Aorta (tissue), 5 donors: ENCODE results near the gene FCHSD1. TPM values are rescaled to one million over a fixed set of nuclear protein-coding genes. Genes with fewer than 3 reads are reported as not detected.

Experiments used
- ATAC-seq: fragments of 200-7000 bp; cut with Tn5 transposase; one replicate; pipeline ENCODE4 v1.9.1; 2022; ENCODE audit warnings: moderate library complexity; ENCODE audit not compliant: low FRiP score
- DNase-seq, 2 donors: peaks; one replicate each; pipeline ENCODE4 v3.0.0-alpha.2; 2020
- H3K27ac ChIP-seq, 2 donors: one replicate each; pipeline ENCODE4 v1.5.1; 2013; ENCODE audit warnings: low read length in 2 of 2, mild to moderate bottlenecking in 2 of 2, moderate library complexity in 2 of 2, control low read depth in 1 of 2, inconsistent platforms in 1 of 2, low read depth in 1 of 2
- H3K27me3 ChIP-seq, 2 donors: one replicate each; pipeline ENCODE4 v1.6.1; 2013; ENCODE audit warnings: control low read depth in 1 of 2, low read length in 1 of 2, mild to moderate bottlenecking in 1 of 2, moderate library complexity in 1 of 2; ENCODE audit not compliant: insufficient read depth in 2 of 2, control insufficient read depth in 1 of 2
- H3K36me3 ChIP-seq, 2 donors: one replicate each; pipeline ENCODE4 v1.6.1; 2013; ENCODE audit warnings: control low read depth in 1 of 2, low read length in 1 of 2, mild to moderate bottlenecking in 1 of 2; ENCODE audit not compliant: insufficient read depth in 2 of 2, control insufficient read depth in 1 of 2
- H3K4me1 ChIP-seq, 2 donors: one replicate each; pipeline ENCODE4 v1.6.1; 2013; ENCODE audit warnings: low read length in 2 of 2, control low read depth in 1 of 2, mild to moderate bottlenecking in 1 of 2, moderate library complexity in 1 of 2; ENCODE audit not compliant: insufficient read depth in 2 of 2, control insufficient read depth in 1 of 2
- H3K4me3 ChIP-seq, 2 donors: one replicate each; pipeline ENCODE4 v1.5.1; 2013; ENCODE audit warnings: low read length in 2 of 2, control low read depth in 1 of 2, mild to moderate bottlenecking in 1 of 2
- H3K9me3 ChIP-seq: one replicate; pipeline ENCODE4 v1.6.1; 2013; ENCODE audit warnings: mild to moderate bottlenecking, low read length; ENCODE audit not compliant: control insufficient read depth
- WGBS, 2 donors: extraction: QIAGEN DNeasy Blood & Tissue Kit; methylation state at CpG; one replicate each; pipeline ENCODE4 v1.1.7; 2013; 5-methylcytosine and 5-hydroxymethylcytosine counted together
- intact Hi-C, 2 donors: fragments of 100-400 bp; cut with DNase I; formaldehyde crosslinking; loops; one replicate each; pipeline versions ENCODE4 v1.14.2 to v1.15.0; 2022
- long read RNA-seq, 2 donors: library from polyadenylated mRNA; unstranded; transcript quantifications; one replicate each; pipeline ENCODE4 v2.0.0, GENCODE V29; 2020 to 2021
- polyA plus RNA-seq, 2 donors: library from polyadenylated mRNA; stranded (reverse); fragments of 200-250 nt; gene quantifications; one replicate each; pipeline ENCODE4 v1.2.3, GENCODE V29; 2013
- total RNA-seq, 2 donors: library from RNA; stranded (reverse); fragmentation: NEBNext Ultra II Directional; extraction: Animal tissue kit (Norgen Biotek cat#: 25700); gene quantifications; one replicate each; pipeline ENCODE4 v1.2.1, GENCODE V29; 2021
- donor health status: healthy with polysubstance abuse.
- donor health status: Bipolar disorder and iron deficiency.
- donor health status: DM: no; HTN: no; CAD: no.
- donor health status: DM: no; HTN: no; CAD: no.
- donor health status: DM: yes; HTN: yes; CAD: no.

The FCHSD1 gene
- total RNA-seq (10 to 100 TPM; 33.1 to 47.3 TPM), polyA plus RNA-seq (10 to 100 TPM in 1 of 2 donors, 1 to 10 TPM in 1; 9.4 to 59.7 TPM)
- long read RNA-seq, donor 1, partial matches to known transcripts: 11 of 25 reads
- long read RNA-seq, donor 1, other reads (novel, unspliced or antisense): 13 of 25 reads
- long read RNA-seq, donor 2, partial matches to known transcripts: 2 of 14 reads
- long read RNA-seq, donor 2, other reads (novel, unspliced or antisense): 10 of 14 reads

DNA sequence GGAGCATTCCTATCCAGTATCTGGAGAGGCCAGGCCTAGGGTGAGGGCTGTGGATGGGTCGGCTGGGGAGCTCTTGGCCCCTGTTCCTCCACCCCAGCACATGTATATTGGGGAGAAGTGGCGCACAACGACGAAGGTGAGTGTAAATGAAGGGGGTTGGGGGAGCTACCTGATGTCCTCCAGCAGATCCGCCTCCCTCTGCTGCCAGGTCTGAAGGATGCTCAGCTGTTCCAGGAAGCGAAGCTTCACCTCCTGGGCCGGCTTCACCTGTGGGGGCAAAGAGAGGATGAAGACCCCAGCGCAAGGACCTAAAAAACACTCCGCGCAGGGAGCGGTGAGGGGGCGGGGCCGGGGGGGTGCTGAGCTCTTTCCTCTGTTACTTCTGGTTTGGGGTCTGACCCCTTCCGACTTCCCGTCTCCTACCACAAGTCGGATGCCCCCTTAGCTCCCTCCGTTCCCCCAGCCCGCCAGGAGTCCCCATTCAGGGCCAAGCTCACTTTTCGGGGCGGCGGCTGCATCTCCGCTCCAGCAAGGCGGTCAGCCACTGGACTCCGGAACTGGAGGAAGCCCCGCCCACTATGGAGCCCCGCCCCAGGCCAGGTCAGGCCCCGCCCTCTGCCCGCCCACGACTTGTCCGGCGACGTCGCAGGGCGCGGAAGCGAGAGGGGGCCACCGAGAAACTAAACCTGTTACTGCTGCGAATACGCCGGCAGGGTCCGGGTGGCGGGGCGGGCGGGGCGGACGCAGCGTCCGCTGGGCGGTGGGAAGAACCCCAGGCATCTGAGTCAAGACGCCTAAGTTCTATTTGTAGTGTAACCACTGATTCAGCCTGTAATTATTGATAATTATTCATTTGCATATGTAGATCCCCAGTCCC, at the start of gene FCHSD1:
Gene FCHSD1, minus strand, starts transcription at position 568 of the 877 bp plus-strand sequence. Its CDS starts 50 bp downstream, at position 518.
- no peaks in the 10 kb centered on the region for H3K27me3 ChIP-seq
- no peak within 1 kb of the TSS for H3K27ac ChIP-seq
- ATAC-seq (peak; percentile 96), DNase-seq (peak; percentile 92 to 97)
- 3 to 5% methylated on average over 50 of the region's 50 CpGs for WGBS, 2 donors
- H3K4me1 ChIP-seq: no peaks in the 10 kb centered on the region
- H3K4me3 ChIP-seq: peak within 1 kb of the TSS; percentile 73 to 92
- H3K36me3 ChIP-seq: peaks cover 0 to 5% of the 10 kb centered on the region in 2 donors
- H3K9me3 ChIP-seq: no peaks in the 10 kb centered on the region
- intact Hi-C loops: no loop called here

DNA sequence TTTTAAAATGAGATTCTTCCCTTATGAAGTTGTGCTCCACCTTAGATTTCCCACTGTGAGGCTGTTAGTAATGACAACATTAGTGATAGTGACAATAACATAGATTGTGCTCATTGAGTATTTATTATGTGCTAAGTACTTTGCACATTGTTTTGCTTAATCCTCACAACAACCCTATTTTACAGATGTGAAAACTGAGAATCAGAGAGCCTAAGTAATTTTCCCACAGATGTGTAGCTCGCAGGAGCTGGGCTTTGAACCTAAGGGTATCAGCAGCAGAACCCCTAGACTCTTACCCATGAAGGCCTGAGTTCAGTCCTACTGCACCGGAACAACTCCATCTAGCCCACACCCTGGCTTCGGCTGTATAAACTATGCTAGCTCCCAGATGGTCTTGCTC, 46.4 kb upstream of the FCHSD1 start:
- WGBS, 2 donors: 92% methylated on average over 3 of the region's 3 CpGs
- no peak overlapping the region for H3K4me3 ChIP-seq
- intact Hi-C loops: loop anchor here in 1 of 2 donors (10.0 kb wide), 1 partner anchor 447 kb away; no protein-coding TSS in a partner anchor

DNA sequence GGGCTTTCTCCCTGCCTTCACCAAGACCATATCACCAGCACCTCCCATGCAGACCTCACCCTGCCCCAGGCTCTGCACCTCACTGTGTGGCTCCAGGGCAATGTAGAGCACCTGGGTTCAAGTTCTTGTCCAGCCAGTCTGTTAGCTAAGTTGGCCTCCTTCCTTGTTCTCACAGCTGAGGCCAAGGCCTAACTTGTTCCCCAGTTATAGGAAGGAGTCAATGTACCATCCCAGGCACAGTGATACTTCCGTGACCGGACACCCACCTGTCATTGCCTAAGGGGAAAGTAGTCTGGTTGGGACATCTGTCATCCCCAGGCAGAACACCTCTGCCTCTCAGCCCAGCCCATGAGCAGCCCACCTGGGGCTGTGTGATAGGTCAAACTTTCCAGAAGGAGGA, 45.2 kb upstream of the FCHSD1 start:
- H3K4me3 ChIP-seq: no peak overlapping the region
- H3K4me1 ChIP-seq: no peaks in the 10 kb centered on the region
- peaks cover 0 to 3% of the 10 kb centered on the region in 2 donors for H3K27me3 ChIP-seq
- no peak for DNase-seq
- H3K36me3 ChIP-seq: no peaks in the 10 kb centered on the region
- WGBS, 2 donors: 88 to 93% methylated on average over 2 of the region's 2 CpGs
- no peaks in the 10 kb centered on the region for H3K9me3 ChIP-seq
- H3K27ac ChIP-seq: no peak overlapping the region
- no peak for ATAC-seq
- intact Hi-C loops: loop anchor here in 1 of 2 donors (10.0 kb wide), 1 partner anchor 448 kb away; no protein-coding TSS in a partner anchor

More for the DNA sequence above, 46.4 kb upstream of the FCHSD1 start:
- Histone ChIP-seq H3K27ac (no peak overlapping the region), H3K4me1 (no peaks in the 10 kb centered on the region), H3K36me3 (no peaks in the 10 kb centered on the region), H3K27me3 (peaks cover 0 to 3% of the 10 kb centered on the region in 2 donors), H3K9me3 (no peaks in the 10 kb centered on the region)
- DNase-seq (no peak), ATAC-seq (no peak)

DNA sequence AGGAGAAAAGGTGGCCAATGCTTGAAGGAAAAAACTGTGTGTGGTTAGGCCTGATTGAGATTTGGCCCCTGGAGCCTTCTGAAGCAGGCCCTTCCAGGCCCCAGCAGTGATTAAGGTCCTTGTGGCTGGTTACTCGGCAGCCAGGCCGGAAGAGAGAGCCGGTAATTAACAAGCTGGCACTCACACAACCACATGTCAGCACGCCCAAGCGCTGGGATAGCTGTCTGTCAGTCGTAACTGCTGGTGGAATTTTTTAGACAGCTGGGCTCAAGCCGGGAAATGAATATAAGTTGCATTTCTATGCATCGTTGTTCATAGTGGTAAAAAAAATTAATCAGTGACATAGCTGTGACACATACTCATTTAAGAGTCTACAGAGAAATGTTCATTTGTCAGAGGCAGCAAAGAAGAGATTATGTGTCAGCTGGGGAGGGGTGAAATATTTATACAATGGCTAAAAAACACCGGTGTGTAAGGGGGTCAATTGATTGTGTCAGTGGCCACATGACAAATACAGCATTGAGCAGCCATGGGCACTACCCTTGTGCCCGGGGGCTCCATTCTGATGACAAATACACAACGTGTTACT, 44.5 kb upstream of the FCHSD1 start:
- 76 to 78% methylated on average over 11 of the region's 11 CpGs for WGBS, 2 donors
- no peak overlapping the region for H3K4me3 ChIP-seq
- peaks cover 0 to 2% of the 10 kb centered on the region in 2 donors for H3K27me3 ChIP-seq
- H3K27ac ChIP-seq: no peak overlapping the region
- ATAC-seq: no peak
- H3K9me3 ChIP-seq: no peaks in the 10 kb centered on the region
- H3K36me3 ChIP-seq: no peaks in the 10 kb centered on the region
- no peak for DNase-seq
- no peaks in the 10 kb centered on the region for H3K4me1 ChIP-seq
- intact Hi-C loops: loop anchor here in 1 of 2 donors (10.0 kb wide), 1 partner anchor 449 kb away; no protein-coding TSS in a partner anchor

DNA sequence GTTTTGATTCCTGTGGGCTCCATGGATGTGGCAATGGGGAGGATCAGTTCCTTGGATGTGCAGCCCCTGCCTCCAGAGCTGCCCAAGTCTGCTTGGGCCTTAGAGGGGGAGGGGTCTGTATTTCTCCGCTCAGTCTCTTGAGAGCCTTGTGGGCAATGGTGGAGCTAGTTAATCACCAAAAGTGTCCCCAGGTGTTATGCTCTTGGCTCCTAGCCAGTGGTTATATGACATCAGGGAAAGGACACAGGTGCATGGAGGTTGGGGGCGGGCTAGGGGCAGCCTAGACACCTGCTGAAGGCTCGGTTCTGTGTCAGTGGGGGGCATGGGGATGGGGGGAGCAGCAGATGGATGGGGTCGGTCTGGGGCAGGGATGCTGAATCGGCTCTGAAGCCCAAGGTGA, 43.3 kb upstream of the FCHSD1 start:
- no peaks in the 10 kb centered on the region for H3K36me3 ChIP-seq
- H3K4me3 ChIP-seq: no peak overlapping the region
- no peak overlapping the region for H3K27ac ChIP-seq
- DNase-seq (no peak), ATAC-seq (no peak)
- H3K9me3 ChIP-seq: no peaks in the 10 kb centered on the region
- no peaks in the 10 kb centered on the region for H3K27me3 ChIP-seq
- WGBS, 2 donors: 88 to 91% methylated on average over 5 of the region's 5 CpGs
- no peaks in the 10 kb centered on the region for H3K4me1 ChIP-seq
- intact Hi-C loops: loop anchor here in 1 of 2 donors (10.0 kb wide), 1 partner anchor 450 kb away; no protein-coding TSS in a partner anchor

GRCh38 chr5:141692919-141693725, 41.9 kb upstream of the FCHSD1 start:
- H3K4me1 ChIP-seq: no peaks in the 10 kb centered on the region
- H3K4me3 ChIP-seq: no peak overlapping the region
- DNase-seq: no peak
- H3K9me3 ChIP-seq: no peaks in the 10 kb centered on the region
- H3K27me3 ChIP-seq: no peaks in the 10 kb centered on the region
- H3K36me3 ChIP-seq: no peaks in the 10 kb centered on the region
- ATAC-seq: no peak
- intact Hi-C loops: loop anchor here (2.0 to 10.0 kb wide), 4 partner anchors 186 to 452 kb away; partner anchors contain the start of genes PCDH1 (in 1 of the 2) and PCDH12 (in 1 of the 2)
- WGBS, 2 donors: 79 to 83% methylated on average over 25 of the region's 25 CpGs
- H3K27ac ChIP-seq: no peak overlapping the region

DNA sequence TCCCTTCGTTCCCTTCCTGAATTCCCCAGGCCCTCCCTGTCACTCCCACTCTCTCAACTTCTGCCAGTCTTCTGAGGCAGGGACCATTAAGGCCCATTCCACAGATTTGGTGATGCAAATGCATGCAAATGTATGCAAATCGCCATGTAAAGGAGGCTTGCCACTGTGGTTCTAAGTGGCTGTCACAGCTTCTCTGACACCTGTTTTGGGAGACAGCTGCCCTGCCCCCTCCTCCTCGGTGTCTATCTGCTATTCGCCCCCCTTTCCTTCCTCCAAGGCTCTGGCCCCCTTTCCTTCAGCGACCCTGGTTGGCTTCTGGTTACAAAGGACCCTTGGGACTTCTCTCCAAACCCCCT, 41.3 kb upstream of the FCHSD1 start:
- Histone ChIP-seq H3K36me3 (no peaks in the 10 kb centered on the region), H3K4me1 (no peaks in the 10 kb centered on the region), H3K27ac (no peak overlapping the region), H3K9me3 (no peaks in the 10 kb centered on the region), H3K4me3 (no peak overlapping the region), H3K27me3 (no peaks in the 10 kb centered on the region)
- ATAC-seq (no peak), DNase-seq (no peak)
- intact Hi-C loops: loop anchor here (2.0 to 10.0 kb wide), 4 partner anchors 186 to 452 kb away; partner anchors contain the start of genes PCDH1 (in 1 of the 2) and PCDH12 (in 1 of the 2)
- 29 to 30% methylated on average over 5 of the region's 5 CpGs for WGBS, 2 donors
